Right atrium auricular region (tissue), 2 donors: ENCODE data around the gene CCR2. TPM values are rescaled to one million over a fixed set of nuclear protein-coding genes. Genes with fewer than 3 reads are reported as not detected.
"Not testable (repeated sequence)": the region's sequence is repeated elsewhere in the genome, so short reads cannot be mapped to it uniquely, and the experiment has no call there.

Experiments
- DNase-seq: peaks from one replicate; pipeline ENCODE4 v3.0.0-alpha.2; 2019; ENCODE audit warnings: low spot score
- H3K27ac ChIP-seq, 2 donors: fragments of 200-600 bp; sonication (generic); 1 replicate in 1 of 2; 2 replicates in 1 of 2; pipeline ENCODE4 v1.5.1; 2016 to 2019
- H3K27me3 ChIP-seq, 2 donors: fragments of 200-600 bp; sonication (generic); one replicate each; pipeline versions ENCODE4 v1.5.1 to v1.6.0; 2017 to 2019
- H3K36me3 ChIP-seq: fragments of 200-600 bp; sonication (generic); one replicate; pipeline ENCODE4 v1.5.1; 2016
- H3K4me1 ChIP-seq, 2 donors: fragments of 200-600 bp; sonication (generic); one replicate each; pipeline versions ENCODE4 v1.5.1 to v1.6.0; 2017 to 2019
- H3K4me3 ChIP-seq, 2 donors: fragments of 200-600 bp; sonication (generic); 1 replicate in 1 of 2; 2 replicates in 1 of 2; pipeline ENCODE4 v1.5.1; 2017 to 2019; ENCODE audit warnings: mild to moderate bottlenecking in 1 of 2, moderate library complexity in 1 of 2
- H3K9me3 ChIP-seq, 2 donors: fragments of 200-600 bp; sonication (generic); one replicate each; pipeline ENCODE4 v1.5.1; 2019
- CTCF ChIP-seq, 2 donors: fragments of 200-600 bp; sonication (generic); IDR thresholded peaks; one replicate each; pipeline ENCODE4 v1.5.1; 2019; ENCODE audit warnings: antibody characterized with exemption in 2 of 2
- total RNA-seq, 2 donors: library from RNA; depleted of rRNA; stranded (reverse); fragments of >200 nt; gene quantifications; one replicate each; pipeline ENCODE4 v1.1.0, GENCODE V29; 2016

CCR2 gene
- total RNA-seq, 2 donors from 2014 or later: 0.33 to 2.1 TPM

DNA sequence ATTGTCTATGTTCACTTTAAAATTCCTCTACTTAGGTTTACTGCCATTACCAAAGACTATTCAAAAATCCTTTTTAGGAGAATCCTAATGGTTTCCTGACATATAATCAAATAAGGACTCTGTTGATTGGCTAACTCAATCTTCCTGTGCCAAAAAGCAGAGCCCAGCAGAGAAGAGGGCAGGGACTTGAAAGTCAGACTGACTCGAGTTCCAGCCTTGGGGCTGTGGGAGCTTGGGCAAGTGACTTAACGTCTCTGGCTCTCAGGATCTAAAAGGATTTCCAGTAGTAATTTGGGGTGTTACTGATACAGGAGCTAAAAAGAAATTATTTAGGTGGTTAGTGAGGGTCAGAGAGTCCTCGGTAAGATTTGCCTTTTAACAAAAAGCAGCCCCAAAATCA lies 27.7 kb downstream of the CCR2 start:
- H3K9me3 ChIP-seq: no peaks in the 10 kb centered on the region
- H3K27ac ChIP-seq: no peak overlapping the region
- no peaks in the 10 kb centered on the region for H3K36me3 ChIP-seq
- peaks cover 0 to 4% of the 10 kb centered on the region in 2 donors for H3K4me1 ChIP-seq
- DNase-seq: no peak
- H3K4me3 ChIP-seq: no peak overlapping the region
- TF ChIP-seq CTCF (IDR thresholded peaks at IDR 0.05): no peak
- H3K27me3 ChIP-seq: no peaks in the 10 kb centered on the region

DNA sequence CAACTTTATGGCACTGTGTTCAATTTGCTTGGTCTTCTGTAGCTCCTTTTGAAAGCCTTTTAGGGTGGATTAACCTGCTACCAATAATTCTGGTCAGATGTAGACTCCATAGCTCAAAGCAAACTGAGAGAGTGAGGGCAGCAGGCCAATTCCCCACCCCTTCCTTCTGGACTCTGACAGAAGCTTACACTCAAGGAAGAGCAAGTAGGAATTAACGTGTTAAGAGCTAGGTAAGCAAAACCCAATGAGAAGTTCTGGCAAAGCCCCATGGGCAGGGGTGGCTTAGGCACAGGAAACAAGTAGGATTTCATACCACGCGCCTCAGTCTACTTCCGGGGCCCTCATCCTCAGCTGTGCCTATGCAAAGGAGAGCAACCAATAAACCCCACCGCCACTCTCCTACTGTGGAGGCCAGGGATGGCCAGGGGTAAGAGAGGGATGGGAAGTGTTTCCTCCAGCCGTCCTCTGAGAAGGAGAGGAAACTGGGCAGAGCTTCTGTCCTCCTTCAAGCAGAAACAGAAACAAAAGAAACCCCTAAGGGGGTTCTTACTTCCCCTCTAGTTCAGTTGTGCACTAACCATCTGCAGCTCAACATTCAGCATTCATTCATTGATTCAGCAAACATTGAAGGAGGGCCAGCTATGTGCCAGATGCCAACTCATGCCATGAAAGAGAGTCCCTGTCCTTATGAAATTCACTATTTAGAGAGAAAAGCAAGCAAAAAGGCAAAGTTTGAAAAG lies 29.5 kb downstream of the CCR2 start:
- no peak for DNase-seq
- H3K36me3 ChIP-seq: no peaks in the 10 kb centered on the region
- H3K4me3 ChIP-seq: no peak overlapping the region
- TF ChIP-seq CTCF (IDR thresholded peaks at IDR 0.05): no peak
- no peaks in the 10 kb centered on the region for H3K9me3 ChIP-seq
- H3K27me3 ChIP-seq: no peaks in the 10 kb centered on the region
- peaks cover 0 to 4% of the 10 kb centered on the region in 2 donors for H3K4me1 ChIP-seq
- H3K27ac ChIP-seq: no peak overlapping the region

DNA sequence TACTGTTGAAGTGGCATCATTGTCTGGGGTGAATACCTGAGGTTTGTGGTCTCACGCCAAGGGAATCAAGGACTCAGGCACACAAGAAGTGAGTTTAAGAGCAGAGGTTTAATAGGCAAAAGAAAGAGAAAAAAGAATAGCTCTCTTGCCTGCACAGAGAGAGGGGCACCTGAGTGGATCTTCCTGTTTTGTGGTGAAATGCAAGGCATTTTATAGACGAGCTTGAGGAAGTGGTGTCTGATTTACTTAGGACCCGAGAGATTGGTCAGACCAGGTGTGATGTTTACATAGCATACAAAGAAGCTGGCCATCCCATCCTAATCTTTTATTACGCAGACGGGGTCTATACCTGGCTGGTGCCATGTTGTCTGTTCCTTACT lies 30.0 kb downstream of the CCR2 start:
- H3K4me3 ChIP-seq: no peak overlapping the region
- H3K27me3 ChIP-seq: no peaks in the 10 kb centered on the region
- peaks cover 0 to 4% of the 10 kb centered on the region in 2 donors for H3K4me1 ChIP-seq
- no peak for DNase-seq
- no peaks in the 10 kb centered on the region for H3K36me3 ChIP-seq
- TF ChIP-seq CTCF (IDR thresholded peaks at IDR 0.05): no peak
- H3K27ac ChIP-seq: no peak overlapping the region
- no peaks in the 10 kb centered on the region for H3K9me3 ChIP-seq

DNA sequence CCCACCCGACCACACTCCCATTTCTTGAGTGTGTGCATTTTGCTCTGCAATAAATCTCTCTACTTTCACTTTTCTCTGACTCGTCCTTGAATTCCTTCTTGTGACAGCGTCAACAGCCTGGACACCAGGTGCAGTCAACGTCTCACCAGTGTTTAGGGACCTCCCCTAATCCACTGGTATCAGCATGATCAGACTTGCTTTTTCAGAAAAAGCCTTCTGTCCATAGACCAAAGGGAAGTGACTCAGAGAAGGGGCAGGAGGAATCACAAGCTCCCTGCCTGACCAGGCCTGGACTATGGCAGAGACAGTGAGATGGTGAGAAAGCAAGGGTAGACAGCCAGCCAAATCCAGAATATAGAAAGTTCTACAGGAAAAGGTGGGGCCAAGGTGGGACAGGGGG lies 32.3 kb downstream of the CCR2 start:
- H3K4me1 ChIP-seq: no peaks in the 10 kb centered on the region
- H3K9me3 ChIP-seq: no peaks in the 10 kb centered on the region
- H3K36me3 ChIP-seq: no peaks in the 10 kb centered on the region
- H3K27ac ChIP-seq: no peak overlapping the region
- H3K27me3 ChIP-seq: no peaks in the 10 kb centered on the region
- H3K4me3 ChIP-seq: no peak overlapping the region
- DNase-seq: no peak
- TF ChIP-seq CTCF (IDR thresholded peaks at IDR 0.05): no peak

- H3K4me1 ChIP-seq: not testable (repeated sequence)
Observed at GRCh38 chr3:46388847-46389246, 34.9 kb downstream of the CCR2 start.

DNA sequence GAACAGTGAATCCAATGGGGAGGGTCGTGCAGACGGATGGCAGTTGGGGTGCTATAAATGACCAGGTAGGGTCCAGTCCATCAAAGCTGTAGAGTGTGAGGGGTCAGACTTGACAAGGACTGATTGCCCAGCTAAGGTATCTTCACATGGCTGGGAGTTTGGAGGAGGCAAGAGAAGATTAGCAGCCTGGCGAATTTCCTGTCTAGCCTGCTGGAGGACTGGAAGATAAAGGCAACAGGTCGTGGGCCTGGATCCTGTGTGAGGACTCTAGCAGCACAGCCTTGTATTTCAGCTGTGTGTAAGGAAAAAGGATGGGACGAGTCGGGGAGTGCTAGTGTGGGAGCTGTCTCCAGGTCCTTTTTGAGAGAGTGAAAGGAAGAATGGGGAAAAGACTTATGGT lies 35.4 kb downstream of the CCR2 start:
- Histone ChIP-seq H3K4me3 (no peak overlapping the region), H3K9me3 (no peaks in the 10 kb centered on the region), H3K36me3 (no peaks in the 10 kb centered on the region), H3K27me3 (no peaks in the 10 kb centered on the region), H3K27ac (no peak overlapping the region), H3K4me1 (no peaks in the 10 kb centered on the region)
- no peak for DNase-seq
- no peak for TF ChIP-seq CTCF (IDR thresholded peaks at IDR 0.05)

More at GRCh38 chr3:46388847-46389246, 34.9 kb downstream of the CCR2 start:
- not testable (repeated sequence) for H3K4me3 ChIP-seq, H3K27me3 ChIP-seq, H3K9me3 ChIP-seq, H3K27ac ChIP-seq, H3K36me3 ChIP-seq, DNase-seq

- not testable (repeated sequence) for DNase-seq, H3K36me3 ChIP-seq, H3K4me3 ChIP-seq, H3K4me1 ChIP-seq, H3K27ac ChIP-seq, H3K9me3 ChIP-seq, H3K27me3 ChIP-seq
Observed at GRCh38 chr3:46391526-46391925, 37.6 kb downstream of the CCR2 start.
